ENCODE data around the gene TNNC2. TPM values are rescaled to one million over a fixed set of nuclear protein-coding genes. Genes with fewer than 3 reads are reported as not detected.
"Not testable (repeated sequence)": the region's sequence is repeated elsewhere in the genome, so short reads cannot be mapped to it uniquely, and the experiment has no call there.

TNNC2 gene
- polyA plus RNA-seq, 3 donors = 0.40 to 0.68 TPM; not detected in 1

DNA sequence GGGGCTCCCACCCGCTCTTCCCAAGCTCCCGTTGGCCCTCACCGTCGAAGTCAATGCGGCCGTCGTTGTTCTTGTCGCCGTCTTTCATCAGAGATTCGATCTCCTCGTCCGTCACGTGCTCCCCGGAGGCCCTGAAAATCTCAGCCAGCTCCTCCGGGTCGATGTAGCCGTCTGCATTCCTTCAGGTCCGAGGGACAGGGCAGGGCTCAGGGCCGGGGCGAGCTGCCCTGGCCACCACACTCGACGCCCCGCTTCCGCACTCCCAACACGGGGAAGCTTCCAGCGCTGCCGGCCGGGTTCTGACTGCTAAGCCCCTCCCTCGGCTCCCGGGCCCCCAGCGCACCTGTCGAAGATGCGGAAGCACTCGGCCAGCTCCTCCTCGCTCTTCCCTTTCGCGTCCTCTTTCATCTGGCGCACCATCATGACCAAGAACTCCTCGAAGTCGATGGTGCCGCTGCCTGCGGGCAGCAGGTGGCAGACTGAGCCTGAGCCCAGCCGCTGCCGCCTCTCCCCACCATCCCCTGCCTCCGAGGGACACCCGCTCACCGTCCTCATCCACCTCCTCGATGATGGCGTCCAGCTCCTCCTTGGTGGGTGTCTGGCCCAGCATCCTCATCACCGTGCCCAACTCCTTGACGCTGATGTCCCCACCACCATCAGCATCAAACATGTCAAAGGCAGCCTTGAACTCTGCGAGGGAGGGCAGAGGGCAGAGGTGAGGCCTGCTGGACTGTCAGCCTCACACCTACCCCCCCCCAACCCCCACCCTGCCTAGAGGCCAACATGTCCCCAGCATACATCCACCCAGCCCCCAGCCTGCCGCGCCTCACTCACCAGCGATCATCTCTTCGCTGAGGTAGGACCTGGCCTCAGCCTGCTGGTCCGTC lies 2.9 kb downstream of the TNNC2 start:
- DNase-seq (ENCODE audit: low read depth in 3 of 3, low spot score in 2 of 3) = no peak

DNA sequence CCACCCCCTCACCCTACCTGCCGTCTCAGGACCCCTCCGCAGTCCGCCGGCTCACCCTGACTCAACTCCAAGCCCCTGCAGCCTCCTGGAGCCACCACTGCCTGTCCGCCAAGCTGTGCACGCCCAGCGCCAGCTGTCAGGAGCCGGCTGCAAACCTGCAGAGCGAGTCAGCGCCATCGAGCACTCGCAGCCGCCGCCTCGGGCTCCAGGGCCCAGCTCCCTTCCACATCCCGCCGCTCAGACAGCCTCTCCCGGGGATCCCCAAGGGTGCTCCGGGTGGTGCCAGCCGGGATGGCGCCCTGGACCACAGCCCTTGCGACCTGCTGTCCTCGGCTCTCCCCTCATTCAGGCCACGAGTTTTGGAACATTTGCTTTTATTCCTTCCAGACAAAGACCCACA lies 4.3 kb downstream of the TNNC2 start:
- no peak for DNase-seq (ENCODE audit: low read depth in 3 of 3, low spot score in 2 of 3)

DNA sequence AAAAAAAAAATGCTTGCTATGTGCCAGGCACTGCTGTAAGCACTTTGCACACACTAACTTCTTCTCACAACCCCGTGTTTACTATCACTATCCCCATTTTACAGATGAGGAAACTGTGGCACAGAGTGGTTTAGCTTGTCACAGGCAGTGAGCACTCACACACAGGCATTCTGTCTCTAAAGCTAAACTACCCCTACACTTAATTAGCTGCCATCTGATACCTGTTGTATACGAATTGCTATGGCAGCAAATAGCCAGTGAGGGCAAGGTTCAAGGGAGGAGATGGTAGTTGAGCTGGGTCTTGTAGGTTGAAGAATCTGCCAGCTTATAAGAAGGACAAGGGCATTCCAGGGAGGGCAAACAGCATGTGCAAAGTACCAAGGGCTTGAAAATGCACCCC lies 5.2 kb downstream of the TNNC2 start:
- DNase-seq (ENCODE audit: low read depth in 3 of 3, low spot score in 2 of 3) = no peak

DNA sequence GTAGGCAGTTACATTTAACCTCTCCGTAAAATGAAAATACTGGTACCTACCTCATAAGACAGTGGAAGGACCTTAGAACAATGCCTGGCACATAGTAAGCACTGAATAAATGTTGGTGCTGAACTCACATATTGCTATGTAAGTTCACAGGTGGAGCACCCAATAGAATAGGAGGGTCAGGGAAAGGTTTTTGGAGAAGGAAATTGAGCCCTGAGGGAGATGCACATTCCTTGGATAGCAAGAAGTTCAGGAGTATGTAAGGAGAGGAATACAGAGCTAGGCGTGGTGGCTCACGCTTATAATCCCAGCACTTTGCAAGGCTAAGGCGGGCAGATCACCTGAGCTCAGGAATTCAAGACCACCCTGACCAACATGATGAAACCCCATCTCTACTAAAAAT lies 7.6 kb downstream of the TNNC2 start:
- DNase-seq (ENCODE audit: low read depth in 3 of 3, low spot score in 2 of 3) = no peak

DNA sequence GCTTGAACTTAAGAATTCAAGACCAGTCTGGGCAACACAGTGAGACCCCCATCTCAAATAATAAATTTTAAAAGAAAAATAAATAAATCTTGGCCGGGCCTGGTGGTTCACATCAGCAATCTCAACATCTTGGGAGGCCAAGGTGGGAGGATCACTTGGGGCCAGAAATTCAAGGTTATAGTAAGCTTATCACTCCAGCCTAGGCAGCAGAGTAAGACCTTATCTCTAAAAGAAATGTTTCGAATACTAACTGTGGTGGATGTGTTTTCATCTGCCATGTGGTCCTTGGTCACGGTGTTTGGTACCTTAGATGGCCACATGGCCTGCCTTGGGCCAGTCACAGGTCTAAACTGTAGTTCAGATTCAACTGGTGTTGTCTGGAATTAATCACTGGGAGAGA lies 8.9 kb downstream of the TNNC2 start:
- DNase-seq (ENCODE audit: low read depth in 3 of 3, low spot score in 2 of 3) = no peak

DNA sequence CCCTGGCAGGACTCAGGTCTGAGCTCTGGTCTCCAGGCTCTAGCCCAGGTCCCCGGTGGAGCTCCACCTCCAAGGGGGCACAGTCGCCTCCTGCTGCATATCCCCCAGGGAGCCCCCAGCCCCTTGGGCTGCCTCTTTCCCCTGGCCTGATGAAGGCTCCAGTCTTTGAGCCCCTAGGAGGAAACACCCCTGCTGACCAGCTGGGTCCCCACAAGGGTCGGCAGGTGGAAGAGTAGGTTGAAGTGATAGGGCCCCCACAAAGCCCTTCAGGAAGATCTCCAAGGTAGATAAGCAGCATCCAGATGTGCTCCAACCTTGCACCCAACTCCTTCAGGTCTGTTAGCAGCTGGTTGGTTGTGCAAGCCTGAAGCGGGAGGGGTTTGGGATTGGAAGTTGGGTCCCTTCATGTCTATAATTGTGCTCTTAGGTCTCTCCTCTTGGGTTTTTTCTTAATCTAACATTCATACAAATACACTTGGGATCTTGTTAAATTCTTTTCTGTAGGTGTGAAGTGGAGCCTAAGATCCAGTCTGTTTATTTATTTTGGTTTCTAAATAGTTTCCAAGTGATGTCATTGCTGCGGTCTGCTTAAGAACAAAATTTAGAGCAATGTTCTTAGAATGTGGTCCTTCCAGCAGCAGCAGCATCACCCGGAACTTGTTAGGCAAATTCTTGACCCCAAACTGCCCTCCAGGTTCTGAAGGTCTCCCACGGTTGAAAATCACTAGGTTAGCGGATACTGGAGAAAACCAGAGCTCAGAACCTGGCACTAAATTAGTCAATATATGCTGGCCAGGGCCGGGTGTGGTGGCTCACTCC lies 9.5 kb downstream of the TNNC2 start:
- DNase-seq (ENCODE audit: low read depth in 3 of 3, low spot score in 2 of 3) = no peak

DNA sequence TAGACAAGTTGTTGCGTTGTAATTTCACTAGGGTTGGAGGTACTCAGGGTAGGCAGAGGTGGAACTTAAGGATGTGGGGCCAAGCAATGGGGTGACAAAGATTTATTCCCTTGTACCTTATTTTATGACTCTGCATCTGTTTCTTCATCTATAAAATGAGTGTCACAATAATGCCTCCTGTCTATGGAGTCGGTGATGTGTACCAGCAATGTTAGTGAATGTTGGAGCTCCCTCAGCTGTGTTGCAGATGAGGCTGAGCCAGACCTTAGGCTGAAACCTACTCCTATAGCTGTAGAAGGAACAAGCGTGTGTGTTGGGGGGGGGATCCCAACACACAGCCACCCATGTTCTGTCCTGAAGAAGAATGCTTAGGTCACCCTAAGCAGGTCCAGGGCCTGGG lies 10.2 kb downstream of the TNNC2 start:
- DNase-seq (ENCODE audit: low read depth in 3 of 3, low spot score in 2 of 3) = no peak

DNA sequence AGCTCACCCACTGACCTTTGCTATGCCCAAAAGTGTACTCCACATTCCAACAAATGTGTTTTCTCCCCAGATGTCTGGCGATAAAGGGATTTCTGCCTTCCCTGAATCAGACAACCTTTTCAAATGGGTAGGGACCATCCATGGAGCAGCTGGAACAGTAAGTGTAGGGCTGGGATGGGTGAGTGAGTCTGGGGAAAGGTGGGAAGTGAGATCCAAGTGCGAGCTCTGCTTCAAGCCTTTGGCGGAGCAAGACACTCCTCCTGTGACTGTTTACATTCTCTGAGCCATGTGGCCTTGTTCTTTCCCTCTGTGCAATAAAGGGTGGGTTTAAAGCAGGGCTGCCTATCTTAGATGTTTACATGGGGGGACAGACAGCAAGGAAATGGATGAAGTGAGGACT lies 12.8 kb downstream of the TNNC2 start:
- no peak for DNase-seq (ENCODE audit: low read depth in 3 of 3, low spot score in 2 of 3)

DNA sequence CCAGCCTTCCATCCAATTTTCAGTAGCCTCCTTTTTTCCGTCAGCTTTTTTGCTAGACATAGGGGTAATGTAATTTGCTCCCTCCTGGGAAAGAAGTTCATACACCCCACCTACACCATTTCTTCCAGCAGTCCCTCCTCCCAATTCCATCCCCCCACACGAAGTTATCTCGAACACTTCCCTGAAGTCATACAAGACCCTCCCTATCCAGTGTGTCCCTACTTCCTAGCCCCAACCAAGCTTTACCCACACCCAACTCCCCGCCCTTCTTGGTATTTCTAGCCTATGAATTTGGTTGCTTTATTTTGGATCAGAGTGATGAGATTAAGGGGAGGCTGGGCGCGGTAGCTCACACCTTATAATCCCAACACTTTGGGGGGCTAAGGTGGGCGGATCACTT lies 13.6 kb downstream of the TNNC2 start:
- DNase-seq (ENCODE audit: low read depth in 3 of 3, low spot score in 2 of 3) = no peak

DNA sequence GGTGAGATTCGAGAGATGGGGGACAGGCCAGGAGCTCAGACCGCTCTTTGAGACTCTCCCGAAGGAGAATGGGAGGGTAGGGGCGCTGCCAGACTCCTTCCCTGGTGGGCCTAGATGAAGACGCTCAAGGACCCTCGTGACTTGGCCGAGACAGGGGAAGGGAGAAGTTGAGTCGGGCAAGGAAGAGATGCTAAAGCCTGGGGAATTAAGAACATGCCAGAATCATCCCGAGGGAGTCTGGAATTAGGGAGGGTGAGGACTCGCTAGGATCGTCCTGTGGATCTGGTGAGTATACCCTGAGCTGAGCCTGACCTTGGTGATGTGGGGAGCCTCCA lies 14.1 kb downstream of the TNNC2 start:
- no peak for DNase-seq (ENCODE audit: low read depth in 3 of 3, low spot score in 2 of 3)

DNA sequence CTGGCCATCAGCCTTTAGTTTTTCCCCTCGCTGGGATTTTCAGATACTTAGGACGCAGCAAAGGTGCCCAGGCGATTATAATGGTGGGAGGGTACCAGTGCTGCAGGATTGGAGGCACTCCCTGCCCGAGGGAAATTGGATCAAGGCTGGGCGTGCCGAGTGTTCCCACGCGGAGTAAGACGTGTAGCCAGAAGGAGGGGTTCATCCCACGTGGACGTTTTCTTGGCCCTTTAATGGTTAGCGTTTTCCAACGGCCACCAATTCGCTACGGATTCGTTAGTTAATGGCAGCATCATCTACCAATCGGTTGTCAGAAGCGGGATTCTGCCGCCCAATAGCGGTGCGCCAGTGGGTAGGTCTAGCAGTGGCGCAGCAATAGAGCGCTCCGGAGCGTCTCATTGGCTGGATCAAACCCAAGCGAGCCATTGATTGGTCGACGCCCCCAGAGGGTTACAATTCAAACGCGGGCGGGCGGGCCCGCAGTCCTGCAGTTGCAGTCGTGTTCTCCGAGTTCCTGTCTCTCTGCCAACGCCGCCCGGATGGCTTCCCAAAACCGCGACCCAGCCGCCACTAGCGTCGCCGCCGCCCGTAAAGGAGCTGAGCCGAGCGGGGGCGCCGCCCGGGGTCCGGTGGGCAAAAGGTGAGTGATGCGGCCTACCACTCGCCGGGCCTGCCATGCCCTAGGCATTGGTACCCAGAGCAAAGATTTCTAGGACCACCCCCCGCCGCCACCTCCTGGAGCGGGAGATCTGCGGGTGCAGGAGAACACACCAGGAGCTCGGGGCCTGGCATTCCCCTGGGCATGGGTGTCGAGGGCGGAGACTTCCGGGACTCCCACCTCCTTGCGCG lies 14.7 kb downstream of the TNNC2 start, which contains the start of gene UBE2C:
UBE2C (plus strand) TSS at position 488 of the 849 bp plus-strand sequence; CDS start at position 540, 52 bp downstream.
- DNase-seq (ENCODE audit: low read depth in 3 of 3, low spot score in 2 of 3) = peak; percentile 97 to 99 (median 98)

DNA sequence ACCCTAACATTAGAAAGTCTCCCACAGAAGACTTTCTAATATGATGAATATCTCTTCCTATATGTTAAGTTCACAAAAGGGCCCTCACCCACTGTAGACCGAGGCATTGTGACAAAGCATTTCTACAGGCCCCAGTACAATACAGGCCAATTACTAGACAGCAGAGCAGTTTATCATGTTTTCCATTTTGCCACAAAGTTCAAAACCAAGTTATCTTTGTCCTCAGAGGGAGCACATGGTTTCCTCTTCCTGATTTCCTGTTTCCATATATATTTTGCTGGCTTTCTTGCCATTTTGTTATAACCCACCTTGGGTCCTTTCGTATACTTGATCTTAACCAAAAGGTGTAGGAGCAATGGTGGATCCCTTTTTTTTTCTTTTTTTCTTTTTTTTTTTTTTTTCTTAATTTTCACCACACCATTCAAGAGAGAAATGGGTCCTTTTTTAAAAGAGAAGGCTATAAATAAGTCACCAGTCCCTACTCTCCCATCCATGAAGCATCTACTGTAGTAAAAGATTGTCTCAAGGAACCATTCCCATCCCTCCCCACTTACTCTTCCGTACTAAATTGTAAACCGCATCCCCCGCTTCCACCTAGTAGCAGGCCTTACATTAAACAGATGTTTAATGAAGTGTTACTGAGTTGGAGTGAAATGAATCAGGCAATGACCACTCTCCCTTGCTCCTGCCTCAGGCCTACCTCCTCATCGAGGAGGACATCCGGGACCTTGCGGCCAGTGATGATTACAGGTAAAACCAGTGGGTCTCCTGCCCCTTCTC lies 16.7 kb downstream of the TNNC2 start:
- no peak for DNase-seq (ENCODE audit: low read depth in 3 of 3, low spot score in 2 of 3)

DNA sequence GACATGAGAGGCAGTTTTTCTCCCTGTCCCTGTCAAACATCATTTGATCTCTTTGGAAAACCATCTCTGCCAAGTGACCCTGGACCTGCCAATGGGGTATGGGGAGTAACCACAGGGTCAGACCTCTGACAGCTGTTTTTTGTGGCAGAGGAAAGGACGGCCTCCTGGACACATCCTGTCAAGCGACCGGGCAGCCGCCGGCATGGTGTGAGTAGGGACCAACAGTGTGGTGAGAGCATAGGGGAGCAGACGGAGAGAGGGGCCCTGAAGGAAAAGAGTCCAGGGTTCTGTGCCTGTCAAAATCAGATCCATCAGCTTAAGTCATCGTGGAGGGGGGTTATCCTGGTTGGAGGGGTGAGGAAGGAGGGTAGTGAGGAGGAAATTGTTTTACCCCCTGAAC lies 25.3 kb downstream of the TNNC2 start:
- no peak for DNase-seq (ENCODE audit: low read depth in 3 of 3, low spot score in 2 of 3)

DNA sequence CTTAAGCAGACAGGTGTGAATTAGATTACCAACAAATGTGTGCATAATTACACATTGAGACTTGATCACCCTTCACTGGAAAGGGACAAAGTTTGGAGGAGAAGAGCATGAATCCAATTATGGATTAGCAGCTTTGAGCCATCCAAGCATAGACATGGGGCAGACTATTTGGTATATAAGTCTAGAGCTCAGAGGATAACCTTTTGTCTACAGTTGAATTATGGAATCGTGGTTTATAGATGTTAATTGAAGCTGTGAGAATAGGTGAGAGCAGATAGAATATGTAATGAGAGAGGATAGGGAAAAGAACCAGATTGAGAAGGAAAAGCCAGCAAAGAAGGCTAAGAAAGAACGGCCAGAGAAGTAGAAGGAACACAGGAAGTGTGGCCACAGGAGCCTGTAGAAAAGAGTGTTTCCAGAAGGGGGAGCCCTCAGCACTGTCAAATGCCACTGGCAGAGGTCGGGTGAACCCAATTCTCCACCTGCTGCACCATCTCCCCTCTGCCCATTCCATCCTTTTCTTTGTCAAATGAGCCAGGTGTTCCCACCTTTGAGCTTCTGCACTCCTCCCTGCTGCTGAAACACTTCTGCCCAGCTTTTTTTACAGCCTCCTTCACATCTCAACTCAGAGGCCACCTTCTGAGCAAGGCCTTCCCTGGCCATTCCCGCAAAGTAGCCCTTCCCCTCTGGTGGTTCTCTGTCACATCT lies 28.0 kb downstream of the TNNC2 start:
- no peak for DNase-seq (ENCODE audit: low read depth in 3 of 3, low spot score in 2 of 3)

DNA sequence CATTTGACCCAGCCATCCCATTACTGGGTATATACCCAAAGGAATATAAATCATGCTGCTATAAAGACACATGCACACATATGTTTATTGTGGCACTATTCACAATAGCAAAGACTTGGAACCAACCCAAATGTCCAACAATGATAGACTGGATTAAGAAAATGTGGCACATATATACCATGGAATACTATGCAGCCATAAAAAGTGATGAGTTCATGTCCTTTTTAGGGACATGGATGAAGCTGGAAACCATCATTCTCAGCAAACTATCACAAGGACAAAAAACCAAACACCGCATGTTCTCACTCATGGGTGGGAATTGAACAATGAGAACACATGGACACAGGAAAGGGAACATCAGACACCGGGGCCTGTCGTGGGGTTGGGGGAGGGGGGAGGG lies 29.2 kb downstream of the TNNC2 start:
- not testable (repeated sequence) for DNase-seq (ENCODE audit: low read depth in 3 of 3, low spot score in 2 of 3)

DNA sequence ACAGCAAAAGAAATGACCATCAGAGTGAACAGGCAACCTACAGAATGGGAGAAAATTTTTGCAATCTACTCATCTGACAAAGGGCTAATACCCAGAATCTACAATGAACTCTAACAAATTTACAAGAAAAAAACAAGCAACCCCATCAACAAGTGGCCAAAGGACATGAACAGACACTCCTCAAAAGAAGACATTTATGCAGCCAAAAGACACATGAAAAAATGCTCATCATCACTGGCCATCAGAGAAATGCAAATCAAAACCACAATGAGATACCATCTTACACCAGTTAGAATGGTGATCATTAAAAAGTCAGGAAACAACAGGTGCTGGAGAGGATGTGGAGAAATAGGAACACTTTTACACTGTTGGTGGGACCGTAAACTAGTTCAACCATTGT lies 29.6 kb downstream of the TNNC2 start:
- not testable (repeated sequence) for DNase-seq (ENCODE audit: low read depth in 3 of 3, low spot score in 2 of 3)

DNA sequence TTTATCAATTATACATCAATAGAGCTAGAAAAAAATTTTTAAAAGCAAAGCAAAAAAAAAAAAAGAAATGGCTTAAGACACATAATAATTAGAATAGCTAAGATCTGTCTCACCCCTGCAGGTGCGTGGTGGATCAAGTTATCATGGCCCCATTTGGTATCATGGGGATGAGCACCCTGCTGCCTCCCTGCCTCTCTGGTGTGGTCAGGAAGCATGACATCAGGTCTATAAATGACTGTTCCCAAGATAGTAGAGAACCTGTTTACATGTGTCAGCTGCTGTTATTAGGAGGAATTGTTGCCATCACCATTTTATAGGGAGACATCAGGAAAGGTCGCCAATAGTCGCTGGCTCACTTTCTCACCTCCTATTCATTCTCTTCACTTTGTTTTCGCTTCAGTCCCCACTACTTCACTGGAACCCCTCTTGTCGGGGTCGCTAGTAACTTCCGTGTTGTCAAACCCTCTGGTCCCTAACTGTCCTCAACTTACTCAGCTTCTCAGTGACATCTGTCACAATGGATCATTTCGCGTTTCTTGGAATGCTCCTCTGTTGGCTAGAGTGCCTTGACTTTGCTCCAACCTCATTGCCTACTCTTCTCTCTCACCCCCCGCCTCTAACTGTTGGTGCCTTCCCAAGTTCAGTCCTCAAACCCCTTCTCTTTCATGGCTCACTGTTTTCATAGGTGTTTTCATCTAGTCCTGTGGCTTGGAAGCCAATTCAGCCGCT lies 30.6 kb downstream of the TNNC2 start:
- DNase-seq (ENCODE audit: low read depth in 3 of 3, low spot score in 2 of 3) = no peak

DNA sequence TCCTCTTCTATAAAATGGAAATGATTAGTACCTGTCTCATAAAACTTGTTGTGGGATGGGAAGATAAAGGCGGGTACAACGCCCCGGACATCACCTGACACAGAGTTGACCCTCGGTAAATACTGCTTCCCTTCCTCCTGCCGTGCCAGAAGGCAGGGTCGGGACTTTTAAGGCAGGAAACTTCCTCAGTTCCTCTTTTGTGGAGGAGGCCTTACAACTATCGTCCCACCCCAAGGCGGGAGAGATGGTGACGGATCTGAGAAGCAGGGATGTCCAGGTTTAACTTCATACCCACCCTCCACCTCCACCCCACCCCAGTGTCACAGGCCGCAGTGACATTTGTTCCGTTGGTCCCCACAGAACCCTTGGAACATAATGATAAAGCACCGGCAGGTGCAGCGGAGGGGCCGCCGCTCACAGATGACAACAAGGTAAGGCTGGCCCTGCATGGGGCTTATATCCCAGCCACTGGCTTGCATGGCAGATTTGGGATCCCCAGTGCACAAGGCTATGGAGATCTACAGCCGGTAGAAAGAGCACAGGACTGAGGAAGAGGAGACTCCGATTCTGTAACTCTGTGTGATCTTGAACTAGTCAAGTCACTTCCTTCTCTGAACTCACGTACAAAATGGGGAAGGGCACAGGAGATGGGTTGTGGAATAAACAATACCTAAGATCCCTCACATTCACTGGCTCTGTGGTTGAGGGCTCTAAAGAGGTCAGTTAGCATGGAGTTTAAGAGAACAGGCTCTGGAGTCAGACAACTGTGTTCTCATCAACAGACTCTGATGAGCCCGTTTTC lies 34.6 kb downstream of the TNNC2 start:
- DNase-seq (ENCODE audit: low read depth in 3 of 3, low spot score in 2 of 3) = no peak

Measured in right renal cortex interstitium (tissue), 3 donors.